ENCODE results near the gene CDH3. TPM values are rescaled to one million over a fixed set of nuclear protein-coding genes. Genes with fewer than 3 reads are reported as not detected.
A peak's percentile ranks its signal among the peaks of the same experiment; 100 is the strongest.

The CDH3 gene
- total RNA-seq, 2 experiments from 2014 or later = 0.28 to 0.51 TPM

DNA sequence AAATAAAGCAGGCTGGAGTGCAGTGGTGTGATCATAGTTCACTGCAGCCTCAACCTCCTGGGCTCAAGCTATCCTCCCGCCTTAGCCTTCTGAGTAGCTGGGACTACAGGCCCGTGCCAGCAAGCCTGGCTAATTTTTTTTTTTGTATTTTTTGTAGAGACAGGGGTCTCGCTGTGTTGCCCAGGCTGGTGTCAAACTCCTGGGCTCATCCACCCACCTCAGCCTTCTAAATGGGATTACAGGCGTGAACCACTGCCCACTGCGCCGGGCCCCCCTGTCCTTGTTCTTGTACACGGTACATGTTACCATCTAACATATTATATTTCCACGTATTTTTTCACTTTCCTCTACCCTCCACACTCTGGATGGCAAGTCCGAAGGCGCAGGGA, 3.1 kb upstream of the CDH3 start:
- Mint-ChIP-seq H3K9me3 (no peaks in the 10 kb centered on the region), H3K27ac (no peak overlapping the region), H3K27me3 (peaks cover 48% of the 10 kb centered on the region), H3K36me3 (no peaks in the 10 kb centered on the region), H3K4me3 (no peak overlapping the region), H3K4me1 (peaks cover 9% of the 10 kb centered on the region)
- ATAC-seq (ENCODE audit: low read depth) = no peak
- DNase-seq = no peak
- POLR2A ChIA-PET = no interaction called here

DNA sequence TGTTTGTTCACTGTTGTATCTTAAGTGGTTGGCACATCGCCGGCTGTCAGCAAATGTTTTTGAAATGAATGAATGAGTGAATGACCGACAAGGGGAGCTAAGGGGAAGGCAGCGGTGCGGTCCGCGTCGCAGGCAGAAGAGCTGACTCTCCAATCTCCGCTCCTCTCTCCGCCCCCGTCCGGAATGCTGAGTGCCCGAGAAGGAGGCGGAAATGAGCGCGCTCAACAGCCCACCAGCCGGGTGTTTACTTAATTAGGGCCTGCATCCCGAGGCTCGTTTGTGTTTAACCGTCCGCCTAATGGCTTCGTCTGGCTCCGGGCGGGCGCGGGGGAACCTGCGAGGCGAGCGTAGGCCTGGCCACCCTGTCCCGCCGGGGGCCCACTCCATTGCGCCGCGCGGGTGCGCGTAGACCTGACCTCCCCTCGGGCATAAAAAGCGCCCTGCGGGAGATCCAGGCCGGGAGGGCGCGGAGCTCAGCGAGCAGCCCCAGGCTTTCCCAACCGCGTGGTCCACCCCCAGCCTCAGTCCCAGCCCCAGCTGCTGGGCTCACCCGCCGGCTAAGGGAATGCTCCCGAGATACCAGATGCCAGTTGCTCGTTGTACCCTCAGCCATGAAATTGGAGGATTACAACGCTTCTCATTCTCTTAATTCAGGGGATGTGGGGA, 2.5 kb upstream of the CDH3 start:
- ATAC-seq (ENCODE audit: low read depth) = no peak
- Mint-ChIP-seq H3K27ac (no peak overlapping the region), H3K27me3 (peaks cover 52% of the 10 kb centered on the region), H3K9me3 (no peaks in the 10 kb centered on the region), H3K4me1 (peaks cover 9% of the 10 kb centered on the region), H3K4me3 (no peak overlapping the region), H3K36me3 (no peaks in the 10 kb centered on the region)
- POLR2A ChIA-PET = no interaction called here
- peak; percentile 37 for DNase-seq

DNA sequence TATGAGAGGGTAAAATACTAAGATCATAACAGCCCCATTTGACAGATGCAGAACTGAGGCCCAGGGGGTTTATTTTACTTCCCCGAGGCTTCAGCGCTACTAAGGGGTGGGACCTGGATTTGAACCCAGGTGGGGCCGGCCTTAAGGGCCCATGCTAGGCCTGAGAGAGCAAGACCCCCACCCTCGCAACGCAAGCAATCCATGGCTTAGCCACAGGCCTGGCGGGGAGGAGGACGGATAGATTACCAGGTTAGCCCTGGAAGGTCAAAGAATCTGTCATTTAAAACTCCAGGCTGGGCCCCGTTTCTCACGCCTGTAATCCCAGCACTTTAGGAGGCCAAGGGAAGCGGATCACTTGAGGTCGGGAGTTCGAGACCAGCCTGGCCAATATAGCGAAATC, 1.9 kb upstream of the CDH3 start:
- ATAC-seq (ENCODE audit: low read depth) = no peak
- Mint-ChIP-seq H3K4me1 (peaks cover 9% of the 10 kb centered on the region), H3K4me3 (no peak overlapping the region), H3K27ac (no peak overlapping the region), H3K9me3 (no peaks in the 10 kb centered on the region), H3K27me3 (peaks cover 55% of the 10 kb centered on the region), H3K36me3 (no peaks in the 10 kb centered on the region)
- POLR2A ChIA-PET = no interaction called here
- DNase-seq = no peak

DNA sequence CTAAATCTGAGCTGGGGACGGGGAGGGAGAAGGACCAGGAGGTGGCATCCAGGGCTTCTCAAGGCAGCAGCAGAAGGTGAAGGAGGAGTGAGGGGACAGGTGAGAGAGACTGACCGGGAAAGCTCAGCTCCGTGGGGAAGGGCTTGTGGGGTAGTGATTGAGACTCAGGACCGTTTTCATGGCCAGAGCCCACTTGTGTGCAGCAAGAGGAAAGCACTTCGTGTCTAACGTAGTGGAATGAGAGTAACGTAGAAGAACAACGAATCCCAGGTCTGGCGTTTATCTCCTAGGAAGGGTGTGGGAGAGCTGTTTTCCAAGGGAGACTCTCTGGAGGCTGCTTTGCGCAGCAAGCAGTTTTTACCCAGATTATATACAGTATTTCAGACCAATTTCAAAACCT, 1.3 kb upstream of the CDH3 start:
- H3K4me3 Mint-ChIP-seq = no peak overlapping the region
- H3K36me3 Mint-ChIP-seq = no peaks in the 10 kb centered on the region
- POLR2A ChIA-PET = interaction anchor here (0.7 kb wide), 1 partner anchor 65 kb away, joined by 4 read pairs; no protein-coding TSS in a partner anchor

DNA sequence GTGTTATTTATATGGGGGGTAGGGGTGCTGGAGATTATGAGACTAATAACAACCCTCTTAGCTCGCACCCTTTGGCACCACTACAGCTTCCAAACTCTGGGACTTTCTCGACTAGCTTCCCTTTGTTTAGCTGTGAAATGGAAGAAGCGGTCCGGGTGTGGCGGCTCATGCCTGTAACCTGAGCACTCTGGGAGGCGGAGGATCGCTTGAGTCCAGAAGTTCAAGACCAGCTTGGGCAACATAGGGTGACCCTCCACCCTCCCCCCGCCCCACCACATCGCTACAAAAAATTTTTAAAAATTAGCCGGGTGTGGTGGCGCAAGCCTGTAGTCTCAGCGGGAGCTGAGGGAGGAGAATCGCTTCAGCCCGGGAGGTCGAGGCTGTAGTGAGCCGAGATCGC, 814 bp upstream of the CDH3 start:
- H3K36me3 Mint-ChIP-seq = no peaks in the 10 kb centered on the region
- H3K4me3 Mint-ChIP-seq = peak overlapping the region; percentile 60
- H3K4me1 Mint-ChIP-seq = peaks cover 9% of the 10 kb centered on the region
- POLR2A ChIA-PET = interaction anchor here (0.7 kb wide), 1 partner anchor 66 kb away, joined by 4 read pairs; no protein-coding TSS in a partner anchor
- ATAC-seq (ENCODE audit: low read depth) (no peak), DNase-seq (no peak)
- peaks cover 62% of the 10 kb centered on the region for H3K27me3 Mint-ChIP-seq
- no peak overlapping the region for H3K27ac Mint-ChIP-seq
- no peaks in the 10 kb centered on the region for H3K9me3 Mint-ChIP-seq

More for the DNA sequence above, 1.3 kb upstream of the CDH3 start:
- peaks cover 9% of the 10 kb centered on the region for H3K4me1 Mint-ChIP-seq
- H3K27ac Mint-ChIP-seq = no peak overlapping the region
- no peaks in the 10 kb centered on the region for H3K9me3 Mint-ChIP-seq
- no peak for DNase-seq
- peaks cover 62% of the 10 kb centered on the region for H3K27me3 Mint-ChIP-seq
- no peak for ATAC-seq (ENCODE audit: low read depth)

DNA sequence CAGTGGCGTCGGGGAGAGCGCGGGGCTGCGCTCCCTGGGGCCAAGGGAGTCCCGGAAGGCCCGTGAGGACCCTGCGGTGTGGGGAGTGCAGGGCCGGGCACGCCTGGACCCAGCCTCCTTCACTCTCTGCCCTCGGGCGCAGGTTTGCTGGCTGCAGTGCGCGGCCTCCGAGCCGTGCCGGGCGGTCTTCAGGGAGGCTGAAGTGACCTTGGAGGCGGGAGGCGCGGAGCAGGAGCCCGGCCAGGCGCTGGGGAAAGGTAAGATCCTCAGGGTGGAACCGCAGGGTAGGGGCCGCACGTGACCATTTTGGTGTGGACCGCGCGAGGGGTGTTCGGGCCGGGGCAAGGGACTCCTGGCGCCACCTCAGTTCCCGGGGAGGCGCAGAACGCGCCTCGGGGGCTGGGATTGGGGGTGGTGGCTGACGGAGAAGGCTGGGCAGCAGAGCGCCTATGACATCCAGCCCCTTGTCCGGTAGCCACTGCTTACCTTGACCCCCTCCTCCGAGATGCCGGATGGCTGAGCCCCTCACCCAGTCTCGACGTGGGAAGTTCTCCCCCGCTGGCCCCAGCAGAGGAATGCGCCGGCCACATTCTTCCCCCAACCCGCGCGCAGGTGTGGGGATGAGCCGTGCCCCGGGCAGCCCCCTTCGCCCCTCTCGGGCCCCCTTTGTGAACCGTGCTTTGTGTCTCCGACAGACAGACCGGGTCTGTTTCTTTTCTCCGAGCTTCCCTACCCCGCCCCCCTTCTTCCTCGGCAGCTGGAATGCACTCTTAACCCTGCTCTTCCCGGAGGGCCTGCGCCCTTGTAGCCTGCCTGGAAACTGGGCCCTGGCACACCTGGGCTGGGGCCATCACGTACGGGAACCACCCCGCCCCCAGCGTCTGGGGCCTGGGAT, 631 bp downstream of the CDH3 start:
- Mint-ChIP-seq H3K4me1 (peaks cover 9% of the 10 kb centered on the region), H3K27ac (no peak overlapping the region), H3K36me3 (no peaks in the 10 kb centered on the region), H3K4me3 (peak overlapping the region; percentile 28), H3K27me3 (peaks cover 64% of the 10 kb centered on the region), H3K9me3 (no peaks in the 10 kb centered on the region)
- ATAC-seq (ENCODE audit: low read depth) (no peak), DNase-seq (no peak)
- POLR2A ChIA-PET = no interaction called here

DNA sequence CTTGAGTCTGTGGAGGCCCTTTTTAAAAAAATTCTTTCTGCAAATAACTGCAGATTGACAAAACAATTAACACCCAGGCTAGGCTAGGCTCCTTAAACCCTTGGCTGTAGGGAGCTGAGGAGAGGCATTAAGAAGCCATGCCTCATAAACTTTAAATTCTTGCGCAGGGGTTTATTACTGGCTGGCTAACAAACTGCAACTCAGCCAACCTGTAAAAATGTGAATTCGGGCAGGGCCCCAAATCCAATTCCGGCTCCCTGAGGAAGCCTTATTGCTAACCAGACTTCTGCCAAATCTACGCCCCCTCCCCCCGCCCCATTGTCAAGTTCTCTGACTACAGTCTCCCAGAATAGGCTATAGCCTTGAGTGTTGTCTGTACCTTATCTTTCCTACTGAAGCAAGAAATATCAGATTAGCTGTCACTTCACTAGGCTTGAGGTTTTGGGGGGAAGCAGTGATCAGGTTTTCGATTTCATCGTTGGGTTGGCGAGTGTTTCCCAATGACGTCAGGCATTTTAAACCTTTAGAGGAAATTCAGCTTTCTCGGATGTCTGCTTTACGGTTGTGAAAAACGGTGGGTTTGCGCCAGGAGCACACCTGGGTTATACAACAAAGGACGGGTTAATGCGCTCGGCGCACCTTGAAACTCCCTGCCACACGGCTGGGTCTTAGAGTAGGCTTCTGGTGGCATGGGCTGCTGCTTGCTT, 2.0 kb downstream of the CDH3 start:
- no peak for ATAC-seq (ENCODE audit: low read depth)
- H3K36me3 Mint-ChIP-seq = no peaks in the 10 kb centered on the region
- H3K27me3 Mint-ChIP-seq = peaks cover 61% of the 10 kb centered on the region

DNA sequence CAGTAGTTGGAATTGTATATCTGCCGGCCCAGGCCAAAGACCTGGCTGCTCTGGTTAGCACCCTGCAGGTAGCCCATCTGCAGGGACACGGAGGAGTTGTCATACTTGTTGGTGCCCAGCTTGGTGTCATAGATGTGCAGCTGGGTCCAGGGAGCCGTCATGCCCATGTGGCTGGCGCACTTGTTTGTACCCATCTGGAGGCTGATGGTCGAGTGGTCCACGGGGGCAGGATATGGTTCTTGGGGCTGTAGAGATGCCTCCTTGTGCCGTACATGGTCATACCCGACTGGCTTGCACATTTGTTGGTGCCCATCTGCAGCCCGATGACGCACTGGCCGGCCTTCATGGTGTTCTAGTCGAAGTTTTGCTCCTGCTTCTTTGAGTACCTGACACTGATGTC, 6.0 kb downstream of the CDH3 start:
- Mint-ChIP-seq H3K36me3 (no peaks in the 10 kb centered on the region), H3K9me3 (no peaks in the 10 kb centered on the region), H3K4me1 (no peaks in the 10 kb centered on the region), H3K4me3 (no peak overlapping the region), H3K27ac (no peak overlapping the region), H3K27me3 (peaks cover 27% of the 10 kb centered on the region)
- ATAC-seq (ENCODE audit: low read depth) = no peak
- DNase-seq = no peak
- POLR2A ChIA-PET = interaction anchor here (0.5 kb wide), 1 partner anchor 36 kb away, joined by 3 read pairs; no protein-coding TSS in a partner anchor

More for the DNA sequence above, 2.0 kb downstream of the CDH3 start:
- no peaks in the 10 kb centered on the region for H3K9me3 Mint-ChIP-seq
- POLR2A ChIA-PET = no interaction called here
- H3K4me3 Mint-ChIP-seq = no peak overlapping the region
- peaks cover 8% of the 10 kb centered on the region for H3K4me1 Mint-ChIP-seq
- no peak overlapping the region for H3K27ac Mint-ChIP-seq
- DNase-seq = no peak

DNA sequence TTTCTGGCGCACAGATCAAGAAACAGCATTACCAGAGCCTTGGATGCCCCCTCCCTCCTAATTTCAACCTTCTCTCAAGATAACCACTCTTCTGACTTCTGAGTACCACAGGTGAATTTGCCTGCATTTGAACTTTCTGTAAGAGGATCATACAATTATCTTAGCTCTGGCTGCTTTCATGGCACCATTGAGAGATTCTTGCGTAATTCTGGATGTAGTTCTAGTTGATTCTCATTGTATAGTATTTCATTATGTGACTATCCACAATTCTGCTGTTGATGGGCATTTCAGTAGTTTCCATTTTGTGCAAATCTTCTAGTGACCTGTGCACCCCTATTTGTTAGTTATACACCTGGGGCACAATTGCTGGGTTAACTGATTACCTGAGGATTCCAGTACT, 7.5 kb downstream of the CDH3 start:
- POLR2A ChIA-PET = interaction anchor here (0.5 kb wide), 1 partner anchor 181 kb away, joined by 4 read pairs; no protein-coding TSS in a partner anchor
- ATAC-seq (ENCODE audit: low read depth) (no peak), DNase-seq (no peak)
- H3K27me3 Mint-ChIP-seq = peaks cover 18% of the 10 kb centered on the region
- H3K4me3 Mint-ChIP-seq = no peak overlapping the region
- no peaks in the 10 kb centered on the region for H3K4me1 Mint-ChIP-seq
- H3K36me3 Mint-ChIP-seq = no peaks in the 10 kb centered on the region
- H3K9me3 Mint-ChIP-seq = no peaks in the 10 kb centered on the region
- no peak overlapping the region for H3K27ac Mint-ChIP-seq

DNA sequence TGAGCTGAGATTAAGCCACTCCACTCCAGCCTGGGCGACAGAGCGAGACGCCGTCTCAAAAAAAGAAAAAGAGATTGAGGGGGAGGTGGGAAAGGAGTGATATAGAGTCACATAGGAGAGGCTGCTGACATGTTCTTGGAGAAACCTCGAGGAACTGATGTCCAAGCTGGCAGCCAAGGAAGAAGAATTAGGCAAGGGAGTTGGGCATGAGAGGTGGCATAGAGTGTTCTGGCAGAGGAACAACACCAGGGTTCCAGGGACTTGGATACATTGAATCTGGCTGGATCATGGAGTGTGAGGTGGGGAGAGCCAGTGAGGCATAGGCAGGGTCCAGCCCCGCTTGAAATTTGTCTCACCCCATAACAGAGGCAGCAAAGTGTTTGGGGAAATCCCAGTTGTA, 10.7 kb downstream of the CDH3 start:
- ATAC-seq (ENCODE audit: low read depth) = no peak
- no peak overlapping the region for H3K4me3 Mint-ChIP-seq
- H3K9me3 Mint-ChIP-seq = no peaks in the 10 kb centered on the region
- POLR2A ChIA-PET = no interaction called here
- H3K36me3 Mint-ChIP-seq = no peaks in the 10 kb centered on the region
- no peak for DNase-seq
- H3K4me1 Mint-ChIP-seq = no peaks in the 10 kb centered on the region
- peaks cover 22% of the 10 kb centered on the region for H3K27me3 Mint-ChIP-seq
- no peak overlapping the region for H3K27ac Mint-ChIP-seq

DNA sequence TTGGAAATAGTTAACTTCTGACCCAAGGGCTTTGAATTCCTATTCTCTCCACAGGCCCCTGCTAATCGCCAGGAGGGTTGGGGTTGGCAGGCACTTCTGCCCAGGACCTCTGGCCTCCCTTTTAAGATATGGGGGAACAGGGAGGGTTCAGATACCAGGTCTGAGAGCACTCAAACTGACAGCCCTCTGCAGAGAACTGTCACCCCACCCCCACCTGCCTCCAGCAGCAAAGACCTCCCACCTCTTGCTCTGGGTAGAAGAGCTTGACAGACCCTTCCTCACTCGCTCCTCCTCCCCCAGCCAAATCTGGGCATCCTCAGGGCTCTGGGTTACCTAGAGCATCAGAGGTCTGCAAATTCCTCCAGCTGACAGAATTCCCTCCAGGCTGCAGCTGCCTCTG, 11.6 kb downstream of the CDH3 start:
- no peak for ATAC-seq (ENCODE audit: low read depth)

DNA sequence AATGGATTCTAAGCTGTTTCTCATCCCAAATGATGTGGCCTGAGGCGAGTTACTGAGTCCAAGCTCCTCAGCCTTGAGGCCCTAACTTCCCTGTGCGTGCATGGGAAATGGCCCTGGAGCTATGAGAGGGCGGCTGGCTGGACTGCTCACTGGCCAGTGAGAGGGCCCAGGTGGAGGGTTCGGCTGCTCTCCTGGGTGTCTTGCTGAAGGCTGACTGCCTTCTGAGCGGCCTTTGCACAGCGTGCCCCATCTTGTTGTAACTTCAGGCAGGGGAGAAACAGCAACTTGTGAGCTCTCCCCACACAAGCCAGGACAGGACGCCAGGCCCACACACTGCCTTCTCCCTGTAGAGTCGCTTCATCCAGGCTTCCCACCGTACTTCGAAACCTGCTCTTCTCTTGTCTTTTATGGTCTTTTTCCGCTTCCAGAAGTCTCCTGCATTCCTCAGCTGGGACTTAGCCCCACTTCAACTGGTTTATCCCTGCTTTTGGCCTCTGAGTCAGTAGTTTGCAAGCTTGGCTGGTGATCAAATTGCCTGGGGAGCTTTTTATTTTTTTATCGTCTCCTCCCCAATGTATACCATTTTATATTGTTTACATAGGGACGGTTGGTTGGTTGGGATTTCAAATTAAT, 13.3 kb downstream of the CDH3 start:
- POLR2A ChIA-PET = no interaction called here
- no peak for ATAC-seq (ENCODE audit: low read depth)
- no peaks in the 10 kb centered on the region for H3K4me1 Mint-ChIP-seq

More for the DNA sequence above, 11.6 kb downstream of the CDH3 start:
- H3K36me3 Mint-ChIP-seq = no peaks in the 10 kb centered on the region
- no peak overlapping the region for H3K27ac Mint-ChIP-seq
- H3K4me1 Mint-ChIP-seq = no peaks in the 10 kb centered on the region
- no peak overlapping the region for H3K4me3 Mint-ChIP-seq
- no peaks in the 10 kb centered on the region for H3K9me3 Mint-ChIP-seq
- H3K27me3 Mint-ChIP-seq = peaks cover 22% of the 10 kb centered on the region
- POLR2A ChIA-PET = no interaction called here
- DNase-seq = no peak

DNA sequence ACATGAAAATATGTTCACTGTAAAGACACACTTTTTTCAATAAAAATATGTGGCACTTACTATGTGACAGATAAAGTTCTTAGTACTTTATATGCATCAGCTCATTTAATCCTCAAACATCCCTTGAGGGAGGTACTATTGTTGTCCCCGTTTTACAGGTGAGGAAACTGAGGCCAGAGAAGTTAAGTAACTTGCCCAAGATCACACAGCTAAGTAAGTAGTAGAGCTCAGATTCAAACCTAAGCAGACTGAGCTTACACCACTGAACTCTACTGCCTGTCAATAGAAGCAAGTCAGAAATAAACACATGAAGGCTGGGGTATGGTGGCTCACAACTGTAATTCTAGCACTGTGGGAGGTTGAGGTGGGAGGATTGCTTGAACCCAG, 13.9 kb downstream of the CDH3 start:
- no peaks in the 10 kb centered on the region for H3K9me3 Mint-ChIP-seq
- peaks cover 28% of the 10 kb centered on the region for H3K27me3 Mint-ChIP-seq
- no peak for ATAC-seq (ENCODE audit: low read depth)
- no peak overlapping the region for H3K27ac Mint-ChIP-seq
- H3K4me3 Mint-ChIP-seq = no peak overlapping the region
- no peaks in the 10 kb centered on the region for H3K4me1 Mint-ChIP-seq
- POLR2A ChIA-PET = no interaction called here
- no peaks in the 10 kb centered on the region for H3K36me3 Mint-ChIP-seq
- no peak for DNase-seq

More for the DNA sequence above, 13.3 kb downstream of the CDH3 start:
- H3K27ac Mint-ChIP-seq = no peak overlapping the region
- H3K36me3 Mint-ChIP-seq = no peaks in the 10 kb centered on the region
- DNase-seq = no peak
- H3K9me3 Mint-ChIP-seq = no peaks in the 10 kb centered on the region
- no peak overlapping the region for H3K4me3 Mint-ChIP-seq
- peaks cover 28% of the 10 kb centered on the region for H3K27me3 Mint-ChIP-seq

Data from activated naive CD8-positive, alpha-beta T cell treated with anti-CD3 and anti-CD28 coated beads, Interleukin-2, amount 10 ng/mL, durations not matched to agents 7 days and 5 days (primary cell).